22Rv1 (cell line): Measurements from ENCODE around the gene BEND5.

Source experiments
- H3K27ac ChIP-seq: fragments of 450-650 bp; 2 replicates; pipeline ENCODE4 v1.5.1; 2017
- ZFX ChIP-seq: fragments of 450-650 bp; IDR thresholded peaks from 2 replicates; pipeline ENCODE4 v1.6.1; 2017; ENCODE audit warnings: antibody characterized with exemption, borderline replicate concordance
- TF ChIP-seq, protein P1 (sequence below): fragments of 450-650 bp; IDR thresholded peaks from 2 replicates; pipeline ENCODE4 v1.5.1; 2017; ENCODE audit warnings: mild to moderate bottlenecking

The BEND5 gene

DNA sequence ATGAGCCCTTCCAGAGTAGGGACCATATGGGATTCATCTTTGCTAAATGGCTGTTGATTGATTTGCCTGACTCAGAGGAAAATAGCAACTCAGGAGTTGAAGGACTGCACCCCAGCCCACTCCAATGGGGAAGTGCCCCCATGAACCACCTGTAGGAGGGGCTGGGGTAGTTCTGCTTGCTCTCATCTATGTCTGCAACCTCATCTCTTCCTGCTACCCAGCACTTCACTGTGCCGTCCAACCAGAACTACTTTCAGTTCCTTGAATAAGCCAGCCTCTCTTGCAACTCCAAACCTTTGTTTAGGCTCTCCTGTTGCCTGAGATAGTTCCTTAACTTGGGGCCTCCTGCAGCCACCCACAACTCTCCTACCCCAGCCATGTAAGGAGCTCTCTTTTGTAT, 26.6 kb downstream of the BEND5 start:
- H3K27ac ChIP-seq = no peak overlapping the region
- TF ChIP-seq ZFX = no peak
- TF ChIP-seq, protein P1, sequence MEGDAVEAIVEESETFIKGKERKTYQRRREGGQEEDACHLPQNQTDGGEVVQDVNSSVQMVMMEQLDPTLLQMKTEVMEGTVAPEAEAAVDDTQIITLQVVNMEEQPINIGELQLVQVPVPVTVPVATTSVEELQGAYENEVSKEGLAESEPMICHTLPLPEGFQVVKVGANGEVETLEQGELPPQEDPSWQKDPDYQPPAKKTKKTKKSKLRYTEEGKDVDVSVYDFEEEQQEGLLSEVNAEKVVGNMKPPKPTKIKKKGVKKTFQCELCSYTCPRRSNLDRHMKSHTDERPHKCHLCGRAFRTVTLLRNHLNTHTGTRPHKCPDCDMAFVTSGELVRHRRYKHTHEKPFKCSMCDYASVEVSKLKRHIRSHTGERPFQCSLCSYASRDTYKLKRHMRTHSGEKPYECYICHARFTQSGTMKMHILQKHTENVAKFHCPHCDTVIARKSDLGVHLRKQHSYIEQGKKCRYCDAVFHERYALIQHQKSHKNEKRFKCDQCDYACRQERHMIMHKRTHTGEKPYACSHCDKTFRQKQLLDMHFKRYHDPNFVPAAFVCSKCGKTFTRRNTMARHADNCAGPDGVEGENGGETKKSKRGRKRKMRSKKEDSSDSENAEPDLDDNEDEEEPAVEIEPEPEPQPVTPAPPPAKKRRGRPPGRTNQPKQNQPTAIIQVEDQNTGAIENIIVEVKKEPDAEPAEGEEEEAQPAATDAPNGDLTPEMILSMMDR = no peak

GRCh38 chr1:48749068-48749467, 27.6 kb downstream of the BEND5 start:
- no peak for TF ChIP-seq ZFX
- TF ChIP-seq, protein P1 = no peak
- H3K27ac ChIP-seq = no peak overlapping the region

DNA sequence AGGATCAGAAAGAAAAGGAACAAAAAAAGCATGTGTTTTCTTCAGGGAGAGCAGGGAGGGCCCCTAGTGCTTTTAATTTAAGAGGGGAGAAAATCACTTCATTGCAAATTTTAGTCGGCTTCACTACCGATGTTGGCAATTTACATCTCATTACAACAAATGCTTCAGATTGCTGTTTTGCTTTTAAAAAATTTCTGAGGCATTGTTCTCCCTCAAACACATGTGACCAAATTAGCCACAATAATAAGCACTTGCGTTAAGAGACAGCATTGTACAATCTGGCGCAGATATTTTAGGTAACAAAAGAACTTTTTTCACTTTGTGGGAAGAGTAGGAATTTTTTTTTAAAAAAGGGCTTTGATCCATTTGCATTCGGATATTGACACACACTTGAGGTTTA, 29.8 kb downstream of the BEND5 start:
- TF ChIP-seq, protein P1 = no peak
- TF ChIP-seq ZFX = no peak
- no peak overlapping the region for H3K27ac ChIP-seq

DNA sequence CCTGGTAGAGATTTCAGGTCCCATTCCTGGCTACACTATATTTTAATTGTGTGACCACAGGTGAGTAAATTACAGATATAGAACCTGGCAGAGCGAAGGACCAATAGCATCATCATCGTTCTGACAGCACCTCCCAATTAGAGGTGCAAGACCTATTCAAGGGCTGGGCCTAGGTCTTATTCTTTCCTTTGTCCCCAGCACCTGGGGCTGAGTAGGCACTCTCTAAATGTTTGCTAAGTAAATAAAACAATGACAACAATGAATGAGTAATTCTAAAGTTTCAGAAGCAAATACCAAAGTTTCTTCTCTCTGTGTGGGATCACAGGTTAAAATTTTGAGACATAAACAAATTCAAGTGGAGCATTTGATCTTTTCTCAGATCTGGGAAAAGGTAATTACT, 32.7 kb downstream of the BEND5 start:
- no peak for TF ChIP-seq ZFX
- TF ChIP-seq, protein P1 = no peak
- no peak overlapping the region for H3K27ac ChIP-seq

DNA sequence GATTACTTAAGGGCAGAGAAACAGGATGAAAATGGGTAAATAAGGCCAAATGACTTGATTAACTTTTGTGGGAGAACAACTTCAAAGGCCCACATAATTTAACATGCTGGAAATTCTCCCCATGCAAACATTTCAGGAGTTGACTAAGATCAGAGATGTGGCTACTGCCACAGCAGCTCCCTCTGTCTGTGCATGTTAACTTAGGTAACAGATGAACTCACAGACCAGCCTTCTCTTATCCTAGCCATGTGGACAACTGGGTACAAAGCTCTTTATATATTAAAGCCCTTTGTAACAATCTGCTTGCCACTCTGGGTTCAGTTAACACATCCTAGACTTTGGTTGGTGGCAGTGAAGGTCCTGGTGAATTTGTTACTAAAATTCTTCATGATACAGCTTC, 33.2 kb downstream of the BEND5 start:
- H3K27ac ChIP-seq = no peak overlapping the region
- TF ChIP-seq, protein P1 = no peak
- no peak for TF ChIP-seq ZFX

DNA sequence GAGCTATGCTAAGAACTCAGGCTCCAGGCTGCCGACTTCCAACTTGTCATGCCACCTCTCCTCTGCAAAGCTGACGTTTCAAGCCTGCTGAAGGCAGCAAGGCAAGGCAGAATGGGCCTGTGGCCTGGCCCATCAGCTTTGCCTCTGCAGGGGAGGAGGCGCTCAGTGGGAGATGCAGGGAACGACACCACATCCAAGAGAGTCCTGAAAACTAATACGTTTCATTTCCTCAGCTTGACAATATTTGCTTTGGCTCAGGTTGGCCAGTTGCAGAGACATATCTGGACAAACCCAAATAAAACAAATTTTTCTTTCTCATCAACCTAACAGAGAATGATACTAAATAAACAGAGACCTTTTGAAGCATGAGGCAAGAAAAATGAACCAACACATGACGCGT, 35.3 kb downstream of the BEND5 start:
- no peak overlapping the region for H3K27ac ChIP-seq
- TF ChIP-seq, protein P1 = no peak
- no peak for TF ChIP-seq ZFX

DNA sequence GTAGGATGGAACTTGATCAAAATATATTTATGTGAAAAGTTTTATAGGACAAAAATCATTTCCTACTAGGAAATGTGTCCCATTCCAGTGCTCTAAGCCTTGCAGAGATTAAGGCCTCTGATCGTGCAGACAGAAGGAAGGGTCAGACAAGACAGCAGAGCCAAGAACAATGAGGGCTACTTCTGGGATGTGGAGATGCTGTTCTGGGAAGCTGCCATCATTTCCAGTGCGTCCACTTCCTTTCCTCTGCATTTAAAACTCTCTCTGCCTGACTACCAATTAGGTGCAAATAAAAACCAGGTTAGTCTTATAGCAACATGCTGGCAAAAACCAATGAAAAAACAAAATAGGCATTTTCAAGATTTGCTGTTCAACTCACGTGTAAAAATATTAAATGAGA, 36.1 kb downstream of the BEND5 start:
- no peak overlapping the region for H3K27ac ChIP-seq
- TF ChIP-seq ZFX = no peak
- TF ChIP-seq, protein P1 = no peak
